NCI-H2227 (cell line): Measurements from ENCODE around the gene VANGL1.

Source experiments
- DNase-seq: peaks from one replicate; lab custom pipeline; 2025; ENCODE audit not compliant: unreplicated experiment; lab: John Stamatoyannopoulos, UW

The VANGL1 gene

DNA sequence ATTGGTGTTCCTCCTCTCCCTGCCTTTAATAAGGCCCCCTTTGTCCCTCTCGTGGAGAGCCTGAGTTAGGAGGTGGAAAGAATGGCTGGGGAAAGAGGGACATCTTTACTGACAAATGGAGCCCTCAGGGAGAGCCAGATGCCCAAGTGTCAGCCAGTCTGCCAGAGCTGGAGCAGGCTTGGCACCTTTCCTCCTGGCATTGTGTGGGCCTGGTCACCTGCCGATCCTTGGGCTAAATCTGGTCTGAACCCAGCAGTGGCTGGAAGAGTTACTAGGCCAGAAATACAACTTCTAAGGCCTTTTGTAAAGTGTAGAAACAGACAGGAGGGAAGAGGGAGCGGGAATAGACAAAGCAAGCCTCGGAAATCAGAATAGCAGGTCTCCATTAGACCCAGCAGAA is 24.9 kb downstream of the VANGL1 start:
- no peak for DNase-seq

DNA sequence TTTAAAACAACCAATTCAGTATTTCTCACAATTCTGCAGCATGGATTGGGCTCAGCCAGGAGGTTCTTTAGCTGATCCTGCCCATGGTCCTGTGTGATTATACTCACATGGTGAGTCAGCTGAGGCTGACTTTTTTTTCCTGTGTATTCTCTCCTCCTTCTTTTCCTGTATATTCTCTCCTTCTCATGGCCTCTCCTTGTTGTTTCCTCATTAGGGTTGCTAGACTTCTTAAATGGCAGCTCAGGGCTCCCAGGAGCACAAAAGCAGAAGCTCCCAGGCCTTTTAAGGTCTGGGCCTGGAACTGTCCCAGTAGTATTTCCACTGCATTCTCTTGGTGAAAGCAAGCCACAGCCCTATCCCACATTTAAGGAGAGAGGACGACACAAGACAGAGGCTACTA is 26.8 kb downstream of the VANGL1 start:
- no peak for DNase-seq

DNA sequence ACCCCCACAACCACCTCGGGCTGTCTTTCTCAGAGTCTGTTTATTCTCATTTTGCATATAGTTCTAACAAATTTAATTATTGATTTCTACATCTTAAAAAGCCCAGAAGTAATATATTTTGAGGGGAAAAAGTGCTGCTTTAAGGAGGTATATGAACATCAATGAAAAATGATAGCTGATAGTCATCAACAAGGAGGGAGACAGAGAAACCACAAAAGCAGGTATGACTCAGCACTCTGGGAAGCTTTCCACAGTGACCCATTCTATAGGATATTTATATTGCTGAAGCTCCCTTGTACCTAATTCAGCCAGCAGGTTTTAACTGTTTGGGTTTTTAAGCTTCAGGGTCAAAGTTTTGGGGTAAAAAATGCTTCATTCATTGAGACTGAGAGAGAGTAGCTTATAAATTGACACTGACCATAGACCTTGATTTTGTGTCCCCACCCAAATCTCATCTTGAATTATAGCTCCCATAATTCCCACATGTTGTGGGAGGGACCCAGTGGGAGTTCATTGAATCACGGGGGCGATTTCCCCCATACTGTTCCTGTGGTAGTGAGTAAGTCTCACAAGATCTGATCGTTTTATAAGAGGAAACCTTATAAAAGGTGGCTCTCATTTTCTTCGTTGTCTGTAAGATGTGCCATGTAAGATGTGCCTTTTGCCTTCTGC is 27.4 kb downstream of the VANGL1 start:
- no peak for DNase-seq

DNA sequence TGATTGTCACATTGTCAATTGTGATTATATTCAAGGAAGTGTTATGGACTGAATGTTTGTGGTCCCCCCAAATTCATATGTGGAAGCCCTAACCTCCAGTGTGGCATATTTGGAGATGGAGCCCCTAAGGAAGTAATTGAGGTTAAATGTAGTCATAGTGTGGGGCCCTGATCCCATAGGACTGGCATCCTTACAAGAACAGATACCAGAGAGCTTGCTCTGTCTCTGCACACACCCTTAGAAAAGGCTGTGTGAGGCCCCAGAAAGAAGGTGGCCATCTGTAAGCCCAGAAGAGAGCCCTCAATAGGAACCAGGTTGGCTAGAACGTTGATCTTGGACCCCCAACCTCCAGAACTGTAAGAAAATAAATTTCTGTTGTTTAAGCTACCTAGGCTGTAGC is 28.1 kb downstream of the VANGL1 start:
- DNase-seq = no peak

DNA sequence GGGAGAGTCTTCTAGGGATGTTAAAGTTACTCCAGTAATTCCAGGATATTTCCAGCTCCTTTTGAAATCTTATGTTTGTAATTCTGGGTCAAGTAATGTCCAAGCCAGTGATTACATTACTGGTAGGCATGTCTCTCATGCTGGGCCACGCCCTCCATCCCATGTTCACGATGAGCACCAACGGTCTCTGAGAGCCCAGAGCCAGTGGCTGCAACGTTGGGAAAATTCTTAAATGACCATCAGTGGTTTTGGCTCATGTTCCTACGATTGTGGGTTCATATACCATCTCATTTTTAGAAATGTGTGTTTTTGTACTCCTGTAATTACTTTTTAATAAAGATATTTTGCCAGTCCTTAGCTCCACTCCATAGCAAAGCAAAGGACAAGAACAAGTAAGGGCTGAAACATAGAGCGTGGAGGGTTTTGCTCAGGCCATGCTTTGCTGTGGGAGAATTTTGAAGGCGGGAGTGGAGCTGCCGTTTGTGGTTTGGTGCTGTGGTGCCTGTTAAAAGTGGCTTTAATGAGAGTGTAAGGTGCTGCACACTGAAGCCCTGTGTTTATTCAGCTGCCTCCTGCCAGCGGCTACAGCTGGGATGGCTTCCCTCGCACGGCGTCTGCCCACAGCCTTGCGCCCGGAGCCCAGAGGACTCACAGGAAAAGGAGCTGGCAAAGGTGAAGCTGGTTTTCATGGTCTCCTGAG is 28.9 kb downstream of the VANGL1 start:
- no peak for DNase-seq

DNA sequence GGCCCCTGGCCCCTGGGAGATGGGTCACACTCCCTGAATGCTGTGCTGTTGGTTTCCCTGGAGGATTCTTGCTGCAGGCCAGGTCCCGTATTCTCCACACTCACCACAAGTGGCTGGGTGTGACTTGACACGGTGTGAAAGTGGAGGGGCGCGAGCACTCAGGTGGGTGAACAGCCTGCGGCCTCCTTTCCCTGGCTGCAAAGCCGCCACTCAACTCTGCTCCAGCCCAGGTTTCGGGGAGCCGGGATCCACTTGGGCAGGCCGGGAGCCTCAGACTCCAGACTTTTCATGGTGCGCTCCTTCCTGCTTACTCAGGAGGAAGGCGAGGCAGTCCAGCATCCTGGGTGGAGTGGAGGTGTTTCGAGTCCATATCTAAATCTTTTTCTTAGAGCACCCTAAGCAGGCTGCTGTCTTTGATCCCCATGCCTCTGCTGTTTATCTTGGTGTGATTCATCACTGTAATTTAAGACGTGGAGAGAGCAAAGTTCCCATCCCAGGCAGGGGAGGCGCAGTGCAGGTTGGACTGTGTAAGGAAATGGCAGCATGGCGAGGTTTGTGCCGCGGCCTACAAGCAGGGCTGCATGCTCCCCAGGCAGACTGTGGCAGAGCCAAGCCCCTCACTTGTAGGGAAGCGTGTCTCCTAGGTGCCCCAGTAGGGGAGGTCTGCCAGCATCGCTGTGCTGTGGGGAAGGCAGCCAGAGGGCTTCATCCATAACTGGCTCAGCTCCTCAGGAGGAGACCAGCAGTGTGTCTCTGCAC is 29.6 kb downstream of the VANGL1 start:
- no peak for DNase-seq

DNA sequence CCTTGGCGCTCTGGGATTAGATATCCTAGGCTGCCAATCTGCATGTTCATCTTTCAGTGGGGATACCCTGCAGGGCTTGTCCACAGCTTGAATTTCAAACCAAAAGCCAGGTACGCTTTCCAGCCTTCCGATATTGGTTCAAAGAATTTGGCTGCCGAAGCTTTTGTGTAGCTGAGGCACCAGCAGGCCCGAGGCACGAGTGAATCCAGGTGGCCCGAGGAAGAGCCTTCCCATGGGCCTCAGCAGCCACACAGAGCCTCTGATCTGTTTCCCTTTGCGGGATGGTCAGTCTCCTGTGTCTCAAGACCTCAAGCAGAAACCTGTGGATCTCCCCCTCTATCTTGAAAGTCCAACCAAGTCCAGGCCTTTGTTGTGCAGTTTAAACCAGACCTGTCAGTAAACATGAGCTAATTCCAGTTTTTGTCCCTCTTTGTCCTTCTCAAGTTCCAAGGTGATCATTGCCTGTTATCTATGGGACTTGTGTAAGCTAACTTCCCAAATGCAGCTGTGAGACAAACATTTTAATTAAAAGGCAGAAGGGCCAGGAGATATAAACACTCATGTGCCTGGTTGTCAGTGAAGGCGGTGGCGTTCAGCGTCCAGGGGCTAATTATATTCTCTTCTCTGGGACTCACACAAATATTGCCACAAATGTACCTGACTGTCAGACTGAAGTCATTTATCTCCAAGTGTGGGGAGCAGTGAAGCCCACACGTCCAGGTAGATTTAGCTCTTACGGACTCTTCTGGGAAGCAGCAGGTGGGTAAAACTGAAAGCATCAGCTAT is 30.6 kb downstream of the VANGL1 start:
- no peak for DNase-seq

DNA sequence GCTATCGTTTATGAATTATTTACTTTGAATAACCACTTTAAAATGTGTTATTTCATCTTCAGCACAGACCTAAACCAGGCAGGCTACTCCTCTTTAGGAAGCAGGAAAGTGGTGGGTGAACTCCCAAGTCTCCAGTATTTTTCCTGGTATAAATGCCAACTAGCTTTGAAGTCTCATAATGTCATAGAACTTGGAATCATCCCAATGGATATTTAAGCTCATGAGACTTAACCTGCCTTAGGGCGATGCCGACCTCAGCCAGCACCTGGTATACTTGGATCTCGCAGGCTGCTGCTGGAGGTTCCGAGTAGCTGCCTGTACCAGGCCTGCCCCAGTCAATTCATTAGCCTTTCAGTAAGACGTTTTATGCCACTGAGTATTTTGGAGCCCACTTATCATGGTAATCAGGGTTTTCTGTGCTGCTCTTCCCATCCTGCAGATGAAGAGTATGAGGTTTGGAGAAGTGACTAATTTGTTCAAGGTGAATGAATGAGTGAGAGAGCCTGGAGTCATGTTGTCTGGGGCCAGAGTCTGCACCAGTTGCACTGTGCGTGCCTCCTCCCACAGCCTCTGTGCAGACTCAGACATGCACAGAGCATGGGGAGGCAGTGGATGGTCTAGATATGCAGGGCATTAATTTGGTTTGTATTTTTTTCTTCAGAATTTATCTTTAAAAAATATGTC is 34.9 kb downstream of the VANGL1 start:
- DNase-seq = no peak

DNA sequence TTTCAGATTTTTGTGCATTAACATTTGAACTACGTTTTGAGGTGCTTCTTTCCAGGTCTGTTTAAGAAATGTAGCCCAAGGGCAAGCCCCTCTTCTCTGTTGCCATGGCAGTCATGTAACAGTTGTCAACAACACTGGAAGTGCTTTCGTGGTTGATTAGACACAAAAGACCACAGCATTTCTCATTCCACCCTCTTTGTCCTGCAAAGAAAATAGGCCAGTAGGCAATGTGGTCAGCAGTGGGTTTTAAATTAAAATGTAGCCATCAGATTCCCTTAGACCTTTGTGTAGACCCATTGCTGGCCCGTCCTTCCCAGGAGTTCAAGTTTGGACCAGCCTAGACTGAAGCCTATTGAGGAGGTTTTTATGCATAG is 35.4 kb downstream of the VANGL1 start:
- DNase-seq = peak; percentile 52

DNA sequence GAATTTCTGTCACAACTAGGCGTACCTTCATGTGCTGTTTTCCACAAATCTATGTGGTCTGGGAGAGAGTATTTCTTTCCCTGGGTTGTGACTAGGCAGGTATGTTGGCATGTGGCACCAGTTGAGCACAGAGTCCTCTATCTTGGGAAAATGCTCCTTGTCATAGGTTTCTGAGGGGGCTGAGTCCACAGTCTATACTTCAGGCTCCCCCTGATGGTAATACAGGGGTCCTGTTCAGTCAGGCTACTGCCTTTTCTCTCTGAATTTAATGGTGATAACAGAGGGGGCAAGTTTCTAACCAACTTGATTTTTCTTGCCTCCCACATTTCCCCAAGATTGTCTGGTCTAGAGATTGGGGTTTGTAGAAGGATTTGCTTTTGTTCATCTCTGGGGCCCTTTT is 35.8 kb downstream of the VANGL1 start:
- DNase-seq = no peak

DNA sequence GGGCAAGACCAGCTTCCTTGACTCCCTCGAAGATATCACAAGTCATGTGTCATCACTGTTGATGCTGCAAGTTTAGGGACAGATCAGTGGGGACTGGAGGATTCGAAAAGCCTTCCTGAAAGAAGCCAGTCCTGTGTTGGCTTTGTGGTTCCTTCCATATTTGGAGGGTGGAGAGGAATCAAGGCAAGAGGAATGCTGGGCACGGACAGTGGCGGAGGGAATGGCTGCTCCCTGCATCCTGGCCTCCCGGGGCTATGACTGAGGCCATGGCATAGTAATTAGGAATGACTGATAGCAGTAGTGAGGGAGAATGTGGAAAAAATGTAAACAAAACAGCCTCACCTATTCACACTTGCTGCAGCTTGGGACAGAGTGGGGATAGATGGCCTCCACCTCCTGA is 36.4 kb downstream of the VANGL1 start:
- DNase-seq = no peak

DNA sequence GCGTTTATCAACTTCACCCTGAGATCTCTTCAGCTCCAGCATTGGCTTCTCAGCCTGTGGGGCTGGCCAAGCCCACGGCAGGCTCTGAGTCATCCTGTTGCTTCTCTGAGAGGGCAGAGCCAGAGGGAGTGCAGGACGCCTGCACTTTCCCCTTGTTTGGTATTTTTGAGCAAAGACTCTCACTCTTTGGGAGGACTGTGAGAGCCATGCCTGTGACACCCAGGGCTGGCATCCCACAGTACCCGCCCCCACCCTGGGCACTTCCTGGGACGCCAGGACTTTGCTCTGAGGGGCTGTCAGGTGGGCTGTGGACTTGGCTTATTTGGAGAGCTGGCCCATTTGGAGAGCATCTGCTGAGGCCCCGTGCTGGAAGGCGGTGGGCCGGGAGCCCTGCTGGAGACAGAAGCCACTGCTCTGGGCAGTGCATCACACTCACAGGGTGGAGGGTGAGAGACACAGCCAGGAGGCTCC is 37.4 kb downstream of the VANGL1 start:
- DNase-seq = no peak

DNA sequence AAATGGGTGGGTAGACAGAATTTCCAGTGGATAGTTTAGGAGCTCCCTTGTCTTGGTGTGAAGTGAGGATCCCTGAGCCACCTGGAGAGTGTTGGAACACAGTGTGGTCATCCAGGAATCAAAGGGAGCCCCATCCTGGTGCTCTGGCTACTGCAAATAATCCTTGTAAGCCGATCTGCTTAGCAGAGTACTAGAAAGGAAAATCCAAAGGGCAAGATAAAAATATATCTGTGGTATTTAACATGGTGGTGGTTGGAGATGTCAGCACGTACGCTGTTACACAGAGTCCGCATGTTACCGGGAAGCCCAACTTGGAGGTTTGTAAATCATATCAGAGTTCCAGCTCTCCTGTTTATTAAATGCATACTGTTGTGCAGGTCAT is 39.0 kb downstream of the VANGL1 start:
- no peak for DNase-seq

DNA sequence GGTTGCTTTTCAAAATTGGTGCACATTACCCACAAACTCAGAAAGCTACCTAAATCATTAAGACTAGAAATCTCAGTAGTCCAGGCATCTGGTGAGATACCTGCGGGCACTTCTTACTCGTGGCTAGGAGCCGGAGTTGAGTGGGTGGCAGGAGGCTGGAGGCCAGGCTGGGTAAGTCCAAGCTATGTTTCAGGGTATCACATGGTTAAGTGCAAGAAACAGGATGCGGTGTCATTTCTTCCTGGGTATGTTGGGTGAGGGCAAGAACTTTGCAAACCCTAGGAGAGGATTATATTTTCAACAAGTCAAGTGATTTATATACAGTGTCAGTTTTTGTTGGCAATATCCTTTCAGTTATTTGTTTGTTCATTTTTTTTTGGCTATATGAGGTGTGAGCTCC is 41.0 kb downstream of the VANGL1 start:
- no peak for DNase-seq

DNA sequence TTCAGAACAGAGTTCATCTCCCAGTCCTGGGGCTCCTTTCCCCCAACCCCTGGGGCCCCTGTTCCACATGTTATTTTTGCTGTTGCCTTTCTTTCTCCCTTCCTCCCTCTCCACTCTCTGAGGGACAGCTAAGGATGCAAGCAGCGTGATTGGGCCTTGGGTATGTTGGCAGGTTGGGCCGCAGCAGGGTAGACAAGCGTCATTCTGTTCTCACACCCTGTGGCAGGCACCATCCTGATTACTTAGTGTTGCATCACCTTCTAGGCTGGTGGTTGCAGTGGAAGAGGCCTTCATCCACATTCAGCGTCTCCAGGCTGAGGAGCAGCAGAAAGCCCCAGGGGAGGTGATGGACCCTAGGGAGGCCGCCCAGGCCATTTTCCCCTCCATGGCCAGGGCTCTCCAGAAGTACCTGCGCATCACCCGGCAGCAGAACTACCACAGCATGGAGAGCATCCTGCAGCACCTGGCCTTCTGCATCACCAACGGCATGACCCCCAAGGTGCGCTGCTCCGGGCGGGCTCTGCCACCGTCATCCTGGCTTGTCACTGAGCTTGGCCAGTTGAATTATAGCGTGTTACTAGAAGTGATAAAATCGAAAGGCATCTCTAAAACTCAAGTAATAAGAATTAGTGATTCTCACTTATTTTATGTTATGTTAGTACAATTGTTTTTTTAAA is 43.4 kb downstream of the VANGL1 start:
- no peak for DNase-seq

DNA sequence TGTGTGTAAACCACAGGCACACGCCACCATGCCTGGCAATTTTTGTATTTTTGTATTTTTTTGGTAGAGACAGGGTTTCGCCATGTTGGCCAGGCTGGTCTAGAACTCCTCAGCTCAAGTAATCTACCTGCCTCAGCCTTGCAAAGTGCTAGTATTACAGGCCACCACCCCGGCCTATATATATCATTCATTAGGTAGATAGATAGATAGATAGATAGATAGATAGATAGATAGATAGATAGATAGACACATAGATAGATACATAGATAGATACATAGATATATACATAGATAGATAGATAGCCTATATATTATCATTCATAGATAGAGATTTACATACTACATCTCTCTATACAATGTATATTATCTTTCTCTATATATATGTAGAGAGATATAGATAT is 46.0 kb downstream of the VANGL1 start:
- no peak for DNase-seq

DNA sequence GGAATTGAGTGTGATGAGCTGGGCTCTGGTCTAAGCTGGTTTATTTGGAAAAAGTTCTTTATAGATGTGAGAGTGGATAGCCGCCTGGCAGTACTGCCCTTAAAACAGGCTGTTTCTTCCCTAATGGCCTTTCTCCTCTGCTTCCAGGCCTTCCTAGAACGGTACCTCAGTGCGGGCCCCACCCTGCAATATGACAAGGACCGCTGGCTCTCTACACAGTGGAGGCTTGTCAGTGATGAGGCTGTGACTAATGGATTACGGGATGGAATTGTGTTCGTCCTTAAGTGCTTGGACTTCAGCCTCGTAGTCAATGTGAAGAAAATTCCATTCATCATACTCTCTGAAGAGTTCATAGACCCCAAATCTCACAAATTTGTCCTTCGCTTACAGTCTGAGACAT is 49.2 kb downstream of the VANGL1 start:
- DNase-seq = no peak

DNA sequence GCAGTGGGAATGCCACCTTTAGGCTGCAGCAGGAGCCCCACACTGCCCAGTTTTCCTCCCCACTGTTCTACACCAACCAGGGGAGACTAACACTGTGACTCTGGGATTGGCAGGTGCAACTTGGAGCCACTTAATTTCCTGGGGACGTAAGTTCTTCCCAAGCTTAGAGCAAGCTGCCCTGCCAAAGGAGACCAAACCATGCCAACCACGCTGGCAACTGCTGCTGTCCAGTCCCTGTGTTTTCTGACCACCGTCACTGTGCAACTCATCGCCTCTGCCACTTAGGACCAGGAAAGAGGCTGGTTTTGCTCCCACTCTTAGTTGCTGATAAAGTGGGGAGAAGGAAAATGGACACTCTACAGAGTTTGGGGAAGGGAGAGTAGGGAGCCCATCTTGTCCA is 50.5 kb downstream of the VANGL1 start:
- DNase-seq = no peak

DNA sequence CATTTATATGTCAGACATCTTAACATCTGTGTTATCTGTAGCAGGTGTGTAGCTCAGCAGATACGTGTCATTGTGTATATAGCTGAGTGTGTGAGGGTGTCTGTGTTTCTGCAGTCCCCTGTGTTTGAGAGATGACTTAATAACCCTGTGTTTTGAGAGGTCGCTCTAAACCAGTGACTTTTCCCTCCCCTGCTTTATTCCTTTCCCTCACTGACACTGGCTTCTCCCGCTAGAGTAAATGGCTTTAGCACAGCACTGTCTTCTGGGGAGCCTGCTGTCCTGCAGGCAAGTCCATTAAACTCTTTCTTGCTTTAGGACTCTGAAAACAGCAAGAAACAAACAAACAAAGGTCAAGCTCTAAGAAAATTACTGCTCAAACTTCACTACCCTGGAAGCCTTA is 53.0 kb downstream of the VANGL1 start:
- DNase-seq = peak; percentile 21

DNA sequence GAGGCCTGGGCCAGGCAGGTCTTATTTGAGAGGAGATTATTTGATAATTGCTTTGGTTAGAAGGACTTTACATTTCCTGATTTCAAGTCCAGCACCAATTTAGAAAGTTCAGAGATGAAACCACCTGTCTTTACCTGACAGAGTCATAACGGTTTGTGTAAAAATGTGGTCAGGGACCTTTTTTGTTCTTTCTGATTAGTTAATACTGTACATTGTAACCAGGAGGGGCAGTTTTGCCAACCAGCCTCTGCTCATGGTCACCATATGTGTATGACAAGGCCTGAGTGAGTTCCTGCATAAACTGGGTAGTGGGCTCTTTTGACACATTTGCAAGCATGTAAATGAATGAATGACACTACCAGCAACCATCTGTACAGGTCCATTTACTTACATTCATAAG is 55.8 kb downstream of the VANGL1 start:
- DNase-seq = no peak
